A549 treated with dexamethasone at 1 μM for 4 hours (cell line): ENCODE data around the gene SYP. TPM values are rescaled to one million over a fixed set of nuclear protein-coding genes. Genes with fewer than 3 reads are reported as not detected.

Experiments used
- total RNA-seq: library from RNA; stranded (reverse); fragments of 200-300 nt; extraction: Qiagen RNA extraction; gene quantifications from 5 replicates; pipeline ENCODE4 v1.2.3, GENCODE V29; 2022

Gene SYP
- total RNA-seq, result 1.8 to 3.2 TPM (median 2.4 TPM) in 5 replicates

DNA sequence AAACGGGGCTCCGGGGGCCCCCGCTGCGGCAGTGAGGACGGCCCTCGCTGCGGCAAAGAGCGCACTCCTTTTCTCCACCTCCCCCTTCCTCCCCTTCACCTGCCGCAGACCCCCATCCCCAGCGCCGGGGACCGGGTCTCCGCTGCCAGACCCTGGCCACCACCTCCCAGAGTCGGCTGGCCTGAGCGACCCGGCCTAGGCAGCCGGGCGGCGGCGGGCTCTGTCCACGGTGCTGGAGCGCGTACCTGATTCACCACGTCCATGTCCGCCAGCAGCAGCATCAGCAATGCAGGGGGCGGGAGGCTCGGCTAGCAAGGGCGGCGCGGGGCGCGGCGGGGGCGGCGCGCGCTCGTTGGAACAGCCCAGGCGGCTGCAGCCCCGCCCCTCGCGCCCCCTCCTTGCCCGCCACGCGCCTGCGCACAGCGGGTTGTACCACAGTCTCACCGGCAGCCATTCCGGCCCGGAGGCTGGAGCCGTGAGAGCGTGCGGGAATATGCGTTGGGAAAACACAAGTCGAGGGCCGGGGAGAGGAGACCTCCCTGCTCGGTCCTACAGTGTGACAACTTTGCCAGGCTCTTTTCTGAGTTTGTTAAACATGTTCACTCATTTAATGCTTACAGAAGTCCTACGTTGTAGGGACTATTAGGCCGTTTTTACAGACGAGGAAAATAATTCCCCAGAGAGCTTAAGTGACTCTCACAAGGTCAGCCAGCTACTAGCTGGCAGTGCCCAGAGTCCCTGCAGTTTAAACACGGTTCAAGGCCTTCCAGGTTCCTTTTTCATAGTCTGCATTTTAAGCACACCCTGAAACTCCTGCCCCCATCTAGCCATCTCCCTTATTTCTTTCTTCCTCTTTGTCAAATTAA is at the start of gene SYP:
TSS of gene SYP (minus strand) at position 288 of the 866 bp plus-strand sequence. CDS start at position 281, 7 bp downstream.

DNA sequence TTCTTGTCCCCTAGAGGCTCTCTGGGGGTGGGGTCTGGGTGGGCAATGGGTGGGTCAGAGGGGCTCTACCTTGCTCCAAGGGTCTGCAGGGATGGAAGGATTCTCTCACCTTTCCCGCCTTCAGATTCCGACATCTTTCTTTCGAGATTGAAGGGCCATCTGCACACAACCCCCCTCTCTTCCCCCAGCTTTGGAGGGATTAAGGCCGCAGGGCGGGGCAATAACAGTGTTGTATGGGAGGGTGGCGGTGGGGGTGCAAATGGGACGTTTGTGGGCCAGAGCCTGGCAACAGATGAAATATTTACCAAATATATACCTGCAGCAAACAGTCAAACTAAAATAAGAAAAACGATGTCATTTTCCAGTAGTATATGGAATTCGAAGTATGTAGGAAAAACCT is 33.2 kb upstream of the SYP start, which contains the start of gene CACNA1F:
TSS of gene CACNA1F (minus strand) at position 165 of the 400 bp plus-strand sequence. CDS start at position 134, 31 bp downstream.

GRCh38 chrX:49186125-49187027 is 13.6 kb downstream of the SYP start, which contains the start of gene PRICKLE3:
TSS of gene PRICKLE3 (minus strand) at chrX:49186373. CDS start at chrX:49186297, 76 bp downstream.

GRCh38 chrX:49171752-49172279 is 28.2 kb downstream of the SYP start, which contains the start of gene PLP2:
TSS of gene PLP2 (plus strand) at chrX:49171898. CDS start at chrX:49172001, 103 bp downstream.

DNA sequence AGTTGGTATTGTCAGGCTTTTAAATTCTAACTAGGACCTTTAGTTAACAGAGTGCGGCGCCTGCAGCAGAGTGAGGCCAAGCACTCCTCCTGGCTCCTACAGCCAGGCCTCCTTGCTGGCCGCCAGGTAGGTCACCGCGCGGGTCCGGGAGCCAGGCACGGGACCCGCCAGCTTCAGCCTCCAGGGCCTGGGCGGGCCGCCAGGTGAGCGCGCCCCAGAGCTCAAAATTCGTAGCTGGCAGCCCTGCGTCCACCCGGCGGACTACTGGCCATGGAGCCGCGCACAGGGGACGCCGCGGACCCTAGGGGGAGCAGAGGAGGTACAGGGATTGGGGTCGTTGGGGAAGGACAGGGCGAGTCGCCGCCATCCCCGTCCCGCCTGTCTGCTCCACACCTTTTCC is 37.4 kb downstream of the SYP start, which contains the start of gene MAGIX:
TSS of gene MAGIX (plus strand) at position 139 of the 400 bp plus-strand sequence. CDS start at position 271, 132 bp downstream.

Other genes starting within 250 kb of the SYP start
- gene OTUD5, start 242.6 kb downstream of the SYP start, total RNA-seq, result 53.3 to 70.2 TPM (median 68.2 TPM) in 5 replicates
- gene KCND1, start 228.3 kb downstream of the SYP start, total RNA-seq, result 0.70 to 1.4 TPM (median 1.1 TPM) in 5 replicates
- 13.5 to 20.9 TPM (median 20.5 TPM) in 5 replicates for gene GRIPAP1, start 197.9 kb downstream of the SYP start, total RNA-seq
- 38.9 to 52.1 TPM (median 50.3 TPM) in 5 replicates for gene TFE3, start 156.8 kb downstream of the SYP start, total RNA-seq
- gene CCDC120, start 141.2 kb downstream of the SYP start, total RNA-seq, result 1.8 to 4.0 TPM (median 3.5 TPM) in 5 replicates
- gene PRAF2, start 126.2 kb downstream of the SYP start, total RNA-seq, result 35.0 to 53.0 TPM (median 49.4 TPM) in 5 replicates
- gene WDR45, start 120.3 kb downstream of the SYP start, total RNA-seq, result 44.5 to 56.6 TPM (median 48.9 TPM) in 5 replicates
- 20.0 to 24.8 TPM (median 23.2 TPM) in 5 replicates for gene GPKOW, start 76.5 kb downstream of the SYP start, total RNA-seq
- gene MAGIX, start 37.4 kb downstream of the SYP start, total RNA-seq, result 1.9 to 3.6 TPM (median 2.9 TPM) in 5 replicates
- 341 to 477 TPM (median 447 TPM) in 5 replicates for gene PLP2, start 28.3 kb downstream of the SYP start, total RNA-seq
- gene PRICKLE3, start 13.8 kb downstream of the SYP start, total RNA-seq, result 9.9 to 17.2 TPM (median 16.5 TPM) in 5 replicates
- gene CACNA1F, start 33.1 kb upstream of the SYP start, total RNA-seq, result not detected in 5 replicates
- 11.1 to 15.1 TPM (median 13.6 TPM) in 5 replicates for gene CCDC22, start 35.3 kb upstream of the SYP start, total RNA-seq
- gene FOXP3, start 64.5 kb upstream of the SYP start, total RNA-seq, result 0.06 to 0.15 TPM (median 0.13 TPM) in 5 replicates
- 1.3 to 3.2 TPM (median 2.9 TPM) in 5 replicates for gene PPP1R3F, start 69.6 kb upstream of the SYP start, total RNA-seq
- gene GAGE10, start 103.5 kb upstream of the SYP start, total RNA-seq, result not detected in 5 replicates
- gene GAGE12J, start 121.8 kb upstream of the SYP start, total RNA-seq, result not detected in 5 replicates
- not detected in 5 replicates for gene GAGE13, start 131.4 kb upstream of the SYP start, total RNA-seq